K562 (cell line): ENCODE data around the gene SHFL. TPM values are rescaled to one million over a fixed set of nuclear protein-coding genes. Genes with fewer than 3 reads are reported as not detected.

Source experiments
- ATAC-seq: fragments of 200-7000 bp; cut with Tn5 transposase; 3 replicates; pipeline ENCODE4 v1.9.1; 2020; ENCODE audit warnings: moderate library complexity
- Bru-seq: library from RNA; stranded (reverse); fragments of 400-500 nt; gene quantifications from one replicate; lab custom pipeline; 2021; lab: Mats Ljungman, UMichigan
- BruChase-seq, 2 experiments: library from RNA; stranded (reverse); fragments of 400-500 nt; gene quantifications; one replicate each; lab custom pipeline; 2021; lab: Mats Ljungman, UMichigan
- BruUV-seq: library from RNA; stranded (reverse); fragments of 400-500 nt; replicated peaks from 2 replicates; lab custom pipeline; 2021; lab: Mats Ljungman, UMichigan
- CTCF ChIA-PET: fragments of 300-600 bp; formaldehyde crosslinking; extraction: SDS; loops from one replicate; lab custom pipeline; 2021; ENCODE audit warnings: low intra/inter-chr PET ratio; lab: Yijun Ruan, JAX
- POLR2A ChIA-PET: fragments of 300-600, 350-650 bp; sonication (Branson Sonifier 250); formaldehyde crosslinking; extraction: SDS; loops from one replicate; lab custom pipeline; 2021; ENCODE audit warnings: antibody characterized with exemption, inconsistent platforms; lab: Yijun Ruan, JAX
- DNase-seq, 4 experiments: peaks; one replicate each; pipeline versions ENCODE4 v3.0.0 to v3.0.0-alpha.2; 2011 to 2018; ENCODE audit warnings: low spot score in 3 of 4, mixed read lengths in 3 of 4; ENCODE audit errors: extremely low read depth in 1 of 4
- FAIRE-seq: peaks from 2 replicates; lab custom pipeline; 2011; peaks lifted over from hg19 to GRCh38; lab: Jason Lieb, UNC
- H2AFZ ChIP-seq: 2 replicates; pipeline ENCODE4 v1.6.0; 2011; ENCODE audit warnings: low read depth, low read length, control low read depth, inconsistent platforms
- H3K27ac ChIP-seq: fragments of 200-600 bp; 3 replicates; pipeline ENCODE4 v1.8.0; 2011; ENCODE audit warnings: low read depth, mild to moderate bottlenecking, control low read depth, inconsistent platforms, low read length, moderate library complexity, mixed read lengths; ENCODE audit errors: extremely low read depth
- H3K27me3 ChIP-seq, 2 experiments: fragments of 300-600 bp in 1 of 2; 2 replicates in 1 of 2; 3 replicates in 1 of 2; pipeline versions ENCODE4 v1.6.0 to v1.8.0; 2011; ENCODE audit warnings: inconsistent platforms in 2 of 2, low read length in 2 of 2, mild to moderate bottlenecking in 1 of 2, mixed read lengths in 1 of 2, moderate library complexity in 1 of 2; ENCODE audit not compliant: control insufficient read depth in 2 of 2, insufficient read depth in 2 of 2
- H3K36me3 ChIP-seq: fragments of 300-600 bp; 3 replicates; pipeline ENCODE4 v1.8.0; 2011; ENCODE audit warnings: mild to moderate bottlenecking, low read length, inconsistent platforms; ENCODE audit not compliant: control insufficient read depth, insufficient read depth
- H3K4me1 ChIP-seq, 2 experiments: fragments of 200-600 bp in 1 of 2; replicated peaks in 1 of 2; 2 replicates in 1 of 2; 3 replicates in 1 of 2; pipeline versions ENCODE4 v1.5.1 to v1.8.0; 2011; ENCODE audit warnings: inconsistent platforms in 2 of 2, low read length in 2 of 2, mild to moderate bottlenecking in 1 of 2, mixed read lengths in 1 of 2, moderate library complexity in 1 of 2; ENCODE audit not compliant: control insufficient read depth in 2 of 2, insufficient read depth in 2 of 2
- H3K4me2 ChIP-seq: 2 replicates; pipeline ENCODE4 v1.6.1; 2011; ENCODE audit warnings: low read length, control low read depth, inconsistent platforms, mixed read lengths; ENCODE audit not compliant: insufficient read depth
- H3K4me3 ChIP-seq: fragments of 200-600 bp; sonication (generic), shearing (Covaris generic); 2 replicates; pipeline ENCODE4 v1.5.1; 2016; ENCODE audit warnings: control low read depth, inconsistent platforms
- H3K79me2 ChIP-seq: fragments of 200-600 bp; 3 replicates; pipeline ENCODE4 v1.8.0; 2011; ENCODE audit warnings: low read length, inconsistent platforms; ENCODE audit not compliant: control insufficient read depth, insufficient read depth
- H3K9ac ChIP-seq, 2 experiments: 2 replicates each; pipeline versions ENCODE4 v1.6.0 to v1.6.1; 2011; ENCODE audit warnings: low read depth in 2 of 2, low read length in 2 of 2, control low read depth in 1 of 2, inconsistent platforms in 1 of 2, mild to moderate bottlenecking in 1 of 2, mixed read lengths in 1 of 2; ENCODE audit not compliant: insufficient read depth in 1 of 2
- H3K9me1 ChIP-seq: one replicate; pipeline ENCODE4 v1.6.0; 2011; ENCODE audit warnings: inconsistent platforms, mild to moderate bottlenecking, low read length, moderate library complexity; ENCODE audit not compliant: control insufficient read depth, insufficient read depth
- H3K9me3 ChIP-seq: replicated peaks from 2 replicates; pipeline ENCODE4 v1.5.1; 2011; ENCODE audit warnings: low read depth, low read length, inconsistent platforms; ENCODE audit not compliant: control insufficient read depth, insufficient read depth
- H4K20me1 ChIP-seq: replicated peaks from 2 replicates; pipeline ENCODE4 v1.6.1; 2011; ENCODE audit warnings: low read length, inconsistent platforms, mixed read lengths; ENCODE audit not compliant: control insufficient read depth, insufficient read depth
- CHD2 ChIP-seq: IDR thresholded peaks from 2 replicates; pipeline ENCODE4 v1.6.1; 2011; ENCODE audit warnings: low read depth, low read length
- GATAD2A ChIP-seq: fragments of 450-650 bp; IDR thresholded peaks from 2 replicates; pipeline ENCODE4 v1.6.1; 2017
- GATAD2B ChIP-seq: fragments of 450-650 bp; IDR thresholded peaks from 2 replicates; pipeline ENCODE4 v1.6.1; 2017; ENCODE audit warnings: mild to moderate bottlenecking, borderline replicate concordance
- LEF1 ChIP-seq: fragments of 450-650 bp; IDR thresholded peaks from 2 replicates; pipeline ENCODE4 v1.6.1; 2016; ENCODE audit warnings: mild to moderate bottlenecking
- PHF8 ChIP-seq: fragments of 200-600 bp; sonication (generic); IDR thresholded peaks from 2 replicates; pipeline ENCODE4 v1.6.1; 2012; ENCODE audit warnings: mixed run types, mild to moderate bottlenecking, inconsistent platforms, low read length, moderate library complexity, borderline replicate concordance
- POLR2B ChIP-seq: fragments of 450-650 bp; IDR thresholded peaks from 2 replicates; pipeline ENCODE4 v1.6.1; 2018; ENCODE audit warnings: low read depth; ENCODE audit not compliant: partially characterized antibody
- ZNF41 ChIP-seq: fragments of 250-450 bp; sonication (Bioruptor Pico); conservative IDR thresholded peaks from 2 replicates; pipeline ENCODE4 v1.4.0; 2020; ENCODE audit warnings: mild to moderate bottlenecking
- WGBS: fragments of 100-300 bp; shearing (Covaris generic); methylation state at CpG from one replicate; pipeline ENCODE4 v1.1.6; 2016; ENCODE audit warnings: low coverage, mixed read lengths; ENCODE audit not compliant: insufficient coverage; ENCODE audit errors: missing lambda C conversion rate; 5-methylcytosine and 5-hydroxymethylcytosine counted together
- in situ Hi-C: fragments of 300-500 bp; cut with MboI; formaldehyde crosslinking; loops from 4 replicates; pipeline ENCODE4 v1.15.0; 2018; ENCODE audit warnings: inconsistent platforms, mixed read lengths
- intact Hi-C: fragments of 100-400 bp; cut with micrococcal nuclease; formaldehyde crosslinking; loops from 2 replicates; pipeline ENCODE4 v1.14.2; 2022
- long read RNA-seq, 3 experiments: library from polyadenylated mRNA in 2 of 3; library from RNA in 1 of 3; unstranded in 2 of 3; stranded (forward) in 1 of 3; transcript quantifications; one replicate each; pipeline ENCODE4 v2.0.0, GENCODE V29; 2019 to 2022
- polyA minus RNA-seq, 3 experiments: library from RNA; depleted of rRNA, polyadenylated mRNA; stranded (reverse); fragments of >200 nt; gene quantifications; 2 replicates each; pipeline ENCODE4 v1.2.3, GENCODE V29; 2011
- polyA plus RNA-seq, 8 experiments: library from polyadenylated mRNA; depleted of rRNA in 4 of 8; stranded (reverse) in 5 of 8; unstranded in 3 of 8; fragments of >200 nt; fragmentation: Nextera tagmentation in 2 of 8; fragmentation: Illumina TruSeq in 1 of 8; extraction: Ambion mirVana in 2 of 8; extraction: Trizol in 1 of 8; gene quantifications; 2 replicates each; pipeline versions ENCODE4 v1.2.1 to v1.2.3, GENCODE V29; 2011 to 2014; ENCODE audit warnings: inconsistent platforms in 1 of 8, missing spikeins in 1 of 8
- total RNA-seq, 7 experiments: library from RNA; depleted of rRNA in 6 of 7; stranded (reverse); fragments of >200 nt in 6 of 7; fragmentation: Illumina TruSeq in 2 of 7; extraction: Trizol in 2 of 7; gene quantifications; 2 replicates each; pipeline versions ENCODE4 v1.2.1 to v1.2.3, GENCODE V29; 2011 to 2021; ENCODE audit warnings: low replicate concordance in 1 of 7
- TF ChIP-seq, protein P1 (sequence below): sonication (generic); formaldehyde crosslinking; IDR thresholded peaks from 2 replicates; pipeline ENCODE4 v1.8.0; 2022; ENCODE audit warnings: mild to moderate bottlenecking, missing genetic modification reagents
- TF ChIP-seq, protein P2 (sequence below): fragments of 450-650 bp; IDR thresholded peaks from 2 replicates; pipeline ENCODE4 v1.7.0; 2016; ENCODE audit warnings: borderline replicate concordance
- TF ChIP-seq, protein P3 (sequence below): fragments of 450-650 bp; IDR thresholded peaks from 2 replicates; pipeline ENCODE4 v1.6.1; 2016; ENCODE audit warnings: antibody characterized with exemption

The SHFL gene
- 31.5 and 78.2 TPM in 2 replicates for total RNA-seq (2011; cell fraction: chromatin; rRNA removed; ENCODE audit: low replicate concordance)
- total RNA-seq (2011; cell fraction: nucleolus; rRNA removed), result 47.9 and 51.2 TPM in 2 replicates
- 41.4 and 44.2 TPM in 2 replicates for total RNA-seq (2011; cell fraction: nucleoplasm; rRNA removed)
- 13.0 and 16.6 TPM in 2 replicates for total RNA-seq (2014; rRNA removed)
- 5.8 and 6.4 TPM in 2 replicates for total RNA-seq (2014; rRNA removed; fragmentation: Illumina TruSeq; extraction: Trizol)
- total RNA-seq (2015; rRNA removed; fragmentation: Illumina TruSeq; extraction: Trizol), result 6.8 and 7.5 TPM in 2 replicates
- 15.1 and 16.4 TPM in 2 replicates for total RNA-seq (2021)
- polyA plus RNA-seq (2011; rRNA removed), result 10.5 and 13.7 TPM in 2 replicates
- polyA plus RNA-seq (2011; cell fraction: cytosol; rRNA removed), result 9.5 and 19.0 TPM in 2 replicates
- polyA plus RNA-seq (2011; cell fraction: nucleus; rRNA removed), result 60.4 and 126 TPM in 2 replicates
- 13.8 and 24.0 TPM in 2 replicates for polyA plus RNA-seq (2012)
- polyA plus RNA-seq (2014; fragmentation: Illumina TruSeq; extraction: Trizol), result 14.1 and 16.8 TPM in 2 replicates
- polyA plus RNA-seq (2014; fragmentation: Nextera tagmentation; extraction: Ambion mirVana), result 1 to 10 TPM; 1.5 to 2.6 TPM
- 22.6 and 25.7 TPM in 2 replicates for polyA plus RNA-seq (2014; rRNA removed)
- 3.4 and 7.6 TPM in 2 replicates for polyA minus RNA-seq (2011; rRNA and poly(A)+ RNA removed)
- polyA minus RNA-seq (2011; cell fraction: cytosol; rRNA and poly(A)+ RNA removed), result 3.1 and 3.3 TPM in 2 replicates
- polyA minus RNA-seq (2011; cell fraction: nucleus; rRNA and poly(A)+ RNA removed), result 10.0 and 21.1 TPM in 2 replicates
- percentile 54 among the genes with signal in this experiment for Bru-seq, nascent RNA
- BruChase-seq, experiment 1, labeled RNA remaining after a 2-hour chase, result percentile 45 among the genes with signal in this experiment
- percentile 53 among the genes with signal in this experiment for BruChase-seq, experiment 2, labeled RNA remaining after a 6-hour chase
- long read RNA-seq, experiment 1, transcript C19orf66-201 (8 exons, 2,117 nt), result major isoform, 13 of 35 reads
- long read RNA-seq, experiment 1, transcript C19orf66-204 (1 exons, 1,655 nt), result minor isoform, 5 of 35 reads
- long read RNA-seq, experiment 1, transcript C19orf66-203 (7 exons, 2,079 nt), result minor isoform, 7 of 35 reads
- long read RNA-seq, experiment 1, partial matches to known transcripts, result 5 of 35 reads
- long read RNA-seq, experiment 1, other reads (novel, unspliced or antisense), result 2 of 35 reads
- long read RNA-seq, experiment 2, partial matches to known transcripts, result 1 of 8 reads
- long read RNA-seq, experiment 2, other reads (novel, unspliced or antisense), result 1 of 8 reads
- long read RNA-seq, experiment 3, transcript C19orf66-201 (8 exons, 2,117 nt), result major isoform, 6 of 10 reads
- long read RNA-seq, experiment 3, partial matches to known transcripts, result 1 of 10 reads
- long read RNA-seq, experiment 3, other reads (novel, unspliced or antisense), result 1 of 10 reads

DNA sequence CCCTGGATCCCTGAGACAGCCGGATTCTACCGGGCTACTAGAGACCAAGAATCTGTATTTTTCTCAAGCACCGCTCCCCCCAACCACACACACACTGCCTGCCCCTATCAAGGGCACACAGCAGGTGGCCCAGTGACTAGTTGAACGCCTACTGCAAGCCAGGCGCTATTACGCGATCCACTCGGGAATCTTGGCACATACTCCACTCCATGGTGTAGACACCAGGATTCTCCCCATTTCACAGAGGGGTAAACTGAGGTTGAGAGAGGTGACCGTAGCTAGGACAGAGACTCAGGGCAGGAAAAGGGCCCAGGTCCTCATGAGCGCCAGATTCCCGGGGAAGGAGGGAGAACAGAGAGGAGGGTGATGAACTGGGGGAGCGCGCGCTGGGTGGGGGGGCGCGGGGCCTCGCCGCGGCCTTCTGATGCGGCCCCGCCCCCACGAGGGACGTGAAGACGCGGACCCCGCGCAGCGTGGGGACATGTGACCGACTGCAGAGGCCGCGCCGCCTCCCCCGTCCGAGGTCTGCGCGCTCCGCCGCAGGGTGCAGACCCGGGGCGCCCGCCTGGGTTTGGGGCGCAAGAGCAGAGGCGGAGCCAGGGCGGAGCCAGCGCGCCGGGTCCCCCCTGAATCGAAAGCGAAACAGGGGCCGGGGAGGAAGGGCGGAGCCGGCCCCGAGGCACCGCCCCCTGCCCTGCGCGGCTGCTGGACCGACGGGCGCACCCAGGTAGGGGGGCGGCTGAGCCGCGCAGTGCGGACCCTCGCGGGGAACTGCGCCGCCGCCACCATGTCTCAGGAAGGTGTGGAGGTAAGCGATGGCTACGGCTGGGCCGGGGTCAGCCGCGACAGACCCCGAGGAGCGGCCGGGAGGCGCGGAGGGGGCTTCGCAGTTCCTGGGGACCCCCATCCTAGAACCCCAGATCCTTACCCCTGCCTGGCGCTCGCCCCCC is at the start of gene SHFL:
Gene SHFL (plus strand): TSS at position 677 of the 950 bp plus-strand sequence. CDS start 111 bp downstream, at position 788.
- Histone ChIP-seq H3K27me3 (no peaks in the 10 kb centered on the region; a peak in 2 of 5 replicates), H3K9me3 (no peaks in the 10 kb centered on the region), H3K9me1 (no peaks in the 10 kb centered on the region), H3K4me1 (peaks cover 0 to 20% of the 10 kb centered on the region in 2 experiments; a peak in 2 of 5 replicates), H3K79me2 (peaks cover 3% of the 10 kb centered on the region; the same call in 1 of the 3 replicates), H3K27ac (peak within 1 kb of the TSS; percentile 69), H3K4me2 (peak within 1 kb of the TSS; percentile 63), H3K36me3 (no peaks in the 10 kb centered on the region; the same call in 2 of the 3 replicates), H2AFZ (peak within 1 kb of the TSS; percentile 90), H3K4me3 (peak within 1 kb of the TSS; percentile 79), H3K9ac (peak within 1 kb of the TSS; percentile 67 to 92), H4K20me1 (peaks cover 3% of the 10 kb centered on the region; the same call in 1 of the 2 replicates)
- CTCF ChIA-PET, result no interaction called here
- FAIRE-seq, result peak; percentile 56
- intact Hi-C loops, result loop anchor here (2.0 kb wide), 1 partner anchor 247 kb away; the partner anchor contains the start of gene RAVER1
- no TSS peak for BruUV-seq
- 2% methylated on average over 52 of the region's 81 CpGs for WGBS
- in situ Hi-C loops, result no loop called here
- POLR2A ChIA-PET, result no interaction called here
- peak; percentile 85 to 94 (median 91) for DNase-seq
- ATAC-seq, result peak; percentile 96
- TF ChIP-seq CHD2 (no peak), ZNF41 (CRISPR knock-in tag) (no peak), GATAD2A (no peak), GATAD2B (peak; percentile 19; the same call in 1 of the 2 replicates), PHF8 (peak; percentile 56; the same call in 1 of the 2 replicates), POLR2B (no peak), LEF1 (no peak)
- TF ChIP-seq, protein P1, sequence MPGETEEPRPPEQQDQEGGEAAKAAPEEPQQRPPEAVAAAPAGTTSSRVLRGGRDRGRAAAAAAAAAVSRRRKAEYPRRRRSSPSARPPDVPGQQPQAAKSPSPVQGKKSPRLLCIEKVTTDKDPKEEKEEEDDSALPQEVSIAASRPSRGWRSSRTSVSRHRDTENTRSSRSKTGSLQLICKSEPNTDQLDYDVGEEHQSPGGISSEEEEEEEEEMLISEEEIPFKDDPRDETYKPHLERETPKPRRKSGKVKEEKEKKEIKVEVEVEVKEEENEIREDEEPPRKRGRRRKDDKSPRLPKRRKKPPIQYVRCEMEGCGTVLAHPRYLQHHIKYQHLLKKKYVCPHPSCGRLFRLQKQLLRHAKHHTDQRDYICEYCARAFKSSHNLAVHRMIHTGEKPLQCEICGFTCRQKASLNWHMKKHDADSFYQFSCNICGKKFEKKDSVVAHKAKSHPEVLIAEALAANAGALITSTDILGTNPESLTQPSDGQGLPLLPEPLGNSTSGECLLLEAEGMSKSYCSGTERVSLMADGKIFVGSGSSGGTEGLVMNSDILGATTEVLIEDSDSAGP (CRISPR knock-in tag), result no peak
- TF ChIP-seq, protein P2, sequence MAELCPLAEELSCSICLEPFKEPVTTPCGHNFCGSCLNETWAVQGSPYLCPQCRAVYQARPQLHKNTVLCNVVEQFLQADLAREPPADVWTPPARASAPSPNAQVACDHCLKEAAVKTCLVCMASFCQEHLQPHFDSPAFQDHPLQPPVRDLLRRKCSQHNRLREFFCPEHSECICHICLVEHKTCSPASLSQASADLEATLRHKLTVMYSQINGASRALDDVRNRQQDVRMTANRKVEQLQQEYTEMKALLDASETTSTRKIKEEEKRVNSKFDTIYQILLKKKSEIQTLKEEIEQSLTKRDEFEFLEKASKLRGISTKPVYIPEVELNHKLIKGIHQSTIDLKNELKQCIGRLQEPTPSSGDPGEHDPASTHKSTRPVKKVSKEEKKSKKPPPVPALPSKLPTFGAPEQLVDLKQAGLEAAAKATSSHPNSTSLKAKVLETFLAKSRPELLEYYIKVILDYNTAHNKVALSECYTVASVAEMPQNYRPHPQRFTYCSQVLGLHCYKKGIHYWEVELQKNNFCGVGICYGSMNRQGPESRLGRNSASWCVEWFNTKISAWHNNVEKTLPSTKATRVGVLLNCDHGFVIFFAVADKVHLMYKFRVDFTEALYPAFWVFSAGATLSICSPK, result no peak
- TF ChIP-seq, protein P3, sequence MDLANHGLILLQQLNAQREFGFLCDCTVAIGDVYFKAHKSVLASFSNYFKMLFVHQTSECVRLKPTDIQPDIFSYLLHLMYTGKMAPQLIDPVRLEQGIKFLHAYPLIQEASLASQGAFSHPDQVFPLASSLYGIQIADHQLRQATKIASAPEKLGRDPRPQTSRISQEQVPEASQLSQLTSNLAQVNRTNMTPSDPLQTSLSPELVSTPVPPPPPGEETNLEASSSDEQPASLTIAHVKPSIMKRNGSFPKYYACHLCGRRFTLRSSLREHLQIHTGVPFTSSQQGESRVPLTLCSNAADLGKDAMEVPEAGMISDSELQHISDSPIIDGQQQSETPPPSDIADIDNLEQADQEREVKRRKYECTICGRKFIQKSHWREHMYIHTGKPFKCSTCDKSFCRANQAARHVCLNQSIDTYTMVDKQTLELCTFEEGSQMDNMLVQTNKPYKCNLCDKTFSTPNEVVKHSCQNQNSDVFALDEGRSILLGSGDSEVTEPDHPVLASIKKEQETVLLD, result 0 out of 2 replicates have a peak, but pooled peaks have one; percentile 57
